GM06990 (cell line): ENCODE data around the gene YAF2.

Source experiments
- DNase-seq: peaks from one replicate; pipeline ENCODE4 v3.0.0-alpha.2; 2011; ENCODE audit not compliant: insufficient read length; ENCODE audit errors: extremely low read depth
- H3K27me3 ChIP-seq: replicated peaks from 2 replicates; pipeline ENCODE4 v1.6.0; 2011; ENCODE audit warnings: low read length; ENCODE audit not compliant: control insufficient read depth, insufficient read depth
- H3K36me3 ChIP-seq: 2 replicates; pipeline ENCODE4 v1.5.1; 2011; ENCODE audit warnings: low read length; ENCODE audit not compliant: control insufficient read depth, insufficient read depth
- H3K4me3 ChIP-seq: replicated peaks from 2 replicates; pipeline ENCODE4 v1.5.1; 2011; ENCODE audit warnings: low read depth, mild to moderate bottlenecking, control low read depth, low read length
- TF ChIP-seq, protein P1 (sequence below): IDR thresholded peaks from 2 replicates; pipeline ENCODE4 v1.5.1; 2011; ENCODE audit warnings: low read length, control low read depth, mild to moderate bottlenecking, inconsistent platforms; ENCODE audit not compliant: insufficient read depth, poor library complexity, severe bottlenecking

YAF2 gene

GRCh38 chr12:42277396-42278127, 39.5 kb upstream of the YAF2 start:
- no peaks in the 10 kb centered on the region for H3K27me3 ChIP-seq
- no peak overlapping the region for H3K4me3 ChIP-seq
- no peak for DNase-seq
- TF ChIP-seq, protein P1, sequence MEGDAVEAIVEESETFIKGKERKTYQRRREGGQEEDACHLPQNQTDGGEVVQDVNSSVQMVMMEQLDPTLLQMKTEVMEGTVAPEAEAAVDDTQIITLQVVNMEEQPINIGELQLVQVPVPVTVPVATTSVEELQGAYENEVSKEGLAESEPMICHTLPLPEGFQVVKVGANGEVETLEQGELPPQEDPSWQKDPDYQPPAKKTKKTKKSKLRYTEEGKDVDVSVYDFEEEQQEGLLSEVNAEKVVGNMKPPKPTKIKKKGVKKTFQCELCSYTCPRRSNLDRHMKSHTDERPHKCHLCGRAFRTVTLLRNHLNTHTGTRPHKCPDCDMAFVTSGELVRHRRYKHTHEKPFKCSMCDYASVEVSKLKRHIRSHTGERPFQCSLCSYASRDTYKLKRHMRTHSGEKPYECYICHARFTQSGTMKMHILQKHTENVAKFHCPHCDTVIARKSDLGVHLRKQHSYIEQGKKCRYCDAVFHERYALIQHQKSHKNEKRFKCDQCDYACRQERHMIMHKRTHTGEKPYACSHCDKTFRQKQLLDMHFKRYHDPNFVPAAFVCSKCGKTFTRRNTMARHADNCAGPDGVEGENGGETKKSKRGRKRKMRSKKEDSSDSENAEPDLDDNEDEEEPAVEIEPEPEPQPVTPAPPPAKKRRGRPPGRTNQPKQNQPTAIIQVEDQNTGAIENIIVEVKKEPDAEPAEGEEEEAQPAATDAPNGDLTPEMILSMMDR, result no peak
- H3K36me3 ChIP-seq, result no peaks in the 10 kb centered on the region

GRCh38 chr12:42275499-42275898, 37.5 kb upstream of the YAF2 start:
- no peaks in the 10 kb centered on the region for H3K27me3 ChIP-seq

DNA sequence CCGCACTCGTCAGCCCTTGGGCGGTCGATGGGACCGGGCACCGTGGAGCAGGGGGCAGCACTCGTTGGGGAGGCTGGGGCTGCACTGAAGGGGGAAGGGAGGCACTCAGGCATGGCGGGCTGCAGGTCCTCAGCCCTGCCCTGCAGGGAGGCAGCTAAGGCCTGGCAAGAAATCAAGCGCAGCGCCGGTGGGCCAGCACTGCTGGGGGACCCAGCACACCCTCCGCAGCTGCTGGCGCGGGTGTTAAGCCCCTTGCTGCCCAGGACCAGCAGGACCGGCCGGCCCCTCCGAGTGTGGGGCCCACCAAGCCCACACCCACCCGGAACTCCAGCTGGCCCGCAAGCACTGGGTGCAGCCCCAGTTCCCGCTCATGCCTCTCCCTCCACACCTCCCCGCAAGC, 35.7 kb upstream of the YAF2 start:
- Histone ChIP-seq H3K36me3 (no peaks in the 10 kb centered on the region), H3K4me3 (no peak overlapping the region), H3K27me3 (no peaks in the 10 kb centered on the region)
- no peak for DNase-seq
- TF ChIP-seq, protein P1, result no peak

More at GRCh38 chr12:42275499-42275898, 37.5 kb upstream of the YAF2 start:
- no peak for DNase-seq
- Histone ChIP-seq H3K4me3 (no peak overlapping the region), H3K36me3 (no peaks in the 10 kb centered on the region)
- TF ChIP-seq, protein P1, result no peak

DNA sequence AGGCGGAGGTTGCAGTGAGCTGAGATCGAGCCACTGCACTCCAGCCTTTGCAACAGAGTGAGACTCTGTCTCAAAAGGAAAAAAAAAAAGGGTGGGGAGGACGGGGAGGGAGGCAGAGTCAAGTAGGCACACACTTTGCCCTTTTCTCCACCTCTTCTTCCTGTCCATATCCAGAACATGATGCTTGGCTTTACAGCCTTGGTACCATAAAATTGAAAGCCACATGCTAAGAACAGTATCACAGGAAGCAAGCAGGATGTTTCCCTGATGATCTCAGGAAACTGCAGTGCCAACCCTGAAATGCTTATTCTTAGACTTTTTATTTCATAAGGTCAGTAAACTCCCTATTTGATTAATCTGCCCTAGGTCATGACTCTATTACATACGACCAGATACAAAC, 32.5 kb upstream of the YAF2 start:
- TF ChIP-seq, protein P1, result no peak
- H3K27me3 ChIP-seq, result no peaks in the 10 kb centered on the region
- DNase-seq, result no peak
- H3K4me3 ChIP-seq, result no peak overlapping the region
- H3K36me3 ChIP-seq, result no peaks in the 10 kb centered on the region

GRCh38 chr12:42267413-42268190, 29.6 kb upstream of the YAF2 start:
- Histone ChIP-seq H3K36me3 (no peaks in the 10 kb centered on the region), H3K4me3 (no peak overlapping the region), H3K27me3 (no peaks in the 10 kb centered on the region)
- DNase-seq, result no peak
- TF ChIP-seq, protein P1, result no peak
